D341Med (cell line): Measurements from ENCODE around the gene NT5M.

ENCODE experiments used
- DNase-seq: peaks from one replicate; pipeline ENCODE4 v3.0.0; 2012; ENCODE audit warnings: low spot score

Gene NT5M

DNA sequence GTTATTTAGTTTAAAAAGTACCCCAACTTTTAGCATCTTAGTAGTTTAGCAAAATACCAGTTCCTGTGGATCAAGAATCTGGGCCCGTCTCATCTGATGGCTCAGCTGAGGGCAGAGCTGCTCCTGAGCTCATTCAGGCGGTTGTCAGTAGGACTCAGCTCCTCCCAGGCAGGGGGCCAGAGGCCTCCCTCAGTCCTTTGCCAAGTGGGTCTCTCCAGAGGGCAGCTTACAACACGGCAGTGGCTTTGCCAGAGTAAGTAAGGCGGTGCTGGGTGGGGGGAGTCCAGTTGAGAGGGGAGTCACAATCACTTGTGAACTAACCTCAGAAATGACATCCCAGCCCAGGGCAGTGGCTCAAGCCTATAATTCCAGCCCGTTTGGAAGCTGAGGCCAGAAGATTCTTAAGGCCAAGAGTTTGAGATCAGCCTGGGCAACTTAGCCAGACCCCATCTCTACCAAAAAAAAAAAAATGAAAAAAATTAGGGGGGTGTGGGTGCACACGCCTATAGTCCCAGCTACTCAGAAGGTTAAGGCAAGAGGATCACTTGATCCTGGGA lies 92.2 kb downstream of the NT5M start:
- DNase-seq = no peak

DNA sequence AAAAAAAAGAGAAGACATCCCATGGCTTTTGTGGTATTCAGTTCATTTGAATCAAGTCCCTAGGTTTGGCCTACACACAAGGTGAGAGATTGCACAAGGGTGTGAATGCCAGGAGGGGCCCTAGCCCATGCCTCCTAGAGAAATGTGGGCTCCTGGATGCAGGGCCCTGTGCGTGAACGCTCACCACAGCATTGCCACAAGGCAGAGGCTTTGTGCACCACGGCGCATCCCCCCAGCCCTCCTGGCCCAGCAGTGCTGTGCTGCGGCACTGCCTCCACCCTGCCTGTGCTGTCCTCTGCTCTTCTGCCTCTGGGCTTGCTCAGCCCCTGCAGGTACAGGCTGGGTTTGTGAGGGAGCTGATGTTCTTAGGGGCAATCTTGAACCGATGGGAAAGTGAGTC lies 92.7 kb downstream of the NT5M start:
- no peak for DNase-seq
